GM19023 (cell line): ENCODE measurements around the gene DIPK1A.

ENCODE experiments used
- ATAC-seq: cut with Tn5 transposase; IDR thresholded peaks from one replicate; pipeline ENCODE4 v1.9.1; 2021; ENCODE audit warnings: mild to moderate bottlenecking, moderate library complexity; ENCODE audit not compliant: unreplicated experiment

Gene DIPK1A

DNA sequence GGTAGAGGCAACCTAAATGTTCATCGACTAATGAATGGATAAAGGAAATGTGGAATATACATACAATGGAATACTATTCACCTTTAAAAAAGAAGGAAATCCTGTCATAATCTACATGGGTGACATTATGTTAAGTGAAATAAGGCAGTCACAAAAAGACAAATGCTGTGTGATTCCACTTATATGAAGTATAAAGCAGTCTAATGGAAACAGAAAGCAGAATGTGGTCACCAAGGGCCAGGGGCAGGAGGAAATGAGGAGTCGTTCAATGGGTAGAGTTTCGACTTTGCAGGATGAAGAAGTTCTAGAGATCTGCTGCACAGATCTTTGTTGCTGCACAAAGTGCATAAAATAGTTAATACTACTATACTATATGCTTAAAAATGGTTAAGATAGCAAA lies 7.8 kb downstream of the DIPK1A start:
- ATAC-seq: peak; percentile 60

DNA sequence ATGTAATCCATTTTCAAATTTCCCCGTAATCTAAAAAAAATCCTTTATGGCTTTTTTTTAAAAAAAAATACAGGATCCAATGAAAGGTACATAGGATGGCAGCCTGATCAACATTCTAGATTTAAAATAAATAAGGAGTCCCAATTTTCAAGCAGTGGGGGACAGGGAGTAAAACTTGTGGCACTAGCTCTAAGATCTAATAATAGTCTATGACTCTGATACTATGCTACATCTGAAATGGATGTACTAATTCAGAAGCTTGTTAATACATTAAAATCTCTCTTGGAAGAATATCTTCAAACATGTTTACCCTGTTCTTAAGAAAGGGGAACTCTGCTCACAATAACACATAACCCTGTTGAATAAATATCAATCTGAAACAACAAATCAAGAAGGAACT lies 8.5 kb downstream of the DIPK1A start:
- ATAC-seq: no peak

DNA sequence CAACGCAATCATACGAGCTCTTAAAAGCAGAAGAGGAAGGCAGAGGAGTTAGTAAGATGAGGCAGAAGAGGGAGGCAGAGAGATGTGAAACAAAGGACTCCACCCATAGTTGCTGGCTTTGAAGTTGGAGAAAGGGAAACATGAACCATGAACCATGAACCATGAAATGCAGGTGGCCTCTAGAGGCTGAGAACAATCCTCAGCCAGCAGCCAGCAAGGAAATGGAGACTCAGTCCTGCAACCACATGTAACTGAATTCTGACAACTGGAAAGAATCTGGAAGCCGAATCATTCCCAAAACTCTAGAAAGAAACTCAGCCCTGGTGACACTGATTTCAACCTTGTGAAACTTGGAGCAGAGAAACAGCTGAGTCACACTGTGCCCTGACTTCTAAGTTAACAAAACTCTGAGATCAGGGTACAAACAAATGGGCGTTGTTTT lies 10.1 kb downstream of the DIPK1A start:
- peak; percentile 75 for ATAC-seq

DNA sequence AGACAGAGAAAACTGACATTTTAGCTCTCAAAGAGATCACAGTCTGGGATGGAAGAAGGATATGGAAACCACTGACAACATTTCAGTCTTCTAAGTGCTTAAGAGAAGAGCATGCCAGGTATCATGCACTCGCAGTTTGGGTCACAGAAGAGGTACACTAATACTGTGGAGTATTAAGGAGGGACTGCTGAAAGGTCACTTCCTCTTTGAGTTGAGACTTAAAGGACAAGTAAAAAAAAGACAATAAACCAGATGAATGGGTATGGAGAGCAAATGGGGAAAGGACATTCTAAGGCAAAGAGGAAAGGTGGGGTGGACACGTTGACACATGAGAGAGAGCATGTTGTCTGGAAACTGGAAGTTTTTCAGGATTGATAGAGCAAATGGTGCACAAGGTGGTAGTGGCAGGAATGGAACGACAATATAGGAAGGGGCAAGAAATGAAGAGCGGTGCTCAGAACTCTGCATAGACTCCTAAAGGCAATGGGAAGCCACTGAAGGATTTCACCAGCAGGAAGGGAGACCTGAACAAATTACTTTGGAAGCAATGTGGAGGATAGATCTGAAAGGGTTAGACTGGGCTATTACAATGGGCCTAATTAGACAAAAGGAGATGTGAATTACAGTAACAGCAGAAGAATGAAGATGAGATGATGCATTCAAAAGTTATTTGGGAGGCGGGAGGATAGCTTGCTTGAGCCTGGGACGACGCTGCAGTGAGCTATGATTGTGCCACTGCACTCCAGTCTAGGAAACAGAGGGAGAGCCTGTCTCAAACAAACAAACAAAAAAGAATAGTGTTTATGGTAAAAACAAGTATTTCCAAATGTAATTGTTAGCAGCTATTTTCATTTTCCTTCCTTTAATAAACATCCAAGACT lies 11.1 kb downstream of the DIPK1A start:
- no peak for ATAC-seq

DNA sequence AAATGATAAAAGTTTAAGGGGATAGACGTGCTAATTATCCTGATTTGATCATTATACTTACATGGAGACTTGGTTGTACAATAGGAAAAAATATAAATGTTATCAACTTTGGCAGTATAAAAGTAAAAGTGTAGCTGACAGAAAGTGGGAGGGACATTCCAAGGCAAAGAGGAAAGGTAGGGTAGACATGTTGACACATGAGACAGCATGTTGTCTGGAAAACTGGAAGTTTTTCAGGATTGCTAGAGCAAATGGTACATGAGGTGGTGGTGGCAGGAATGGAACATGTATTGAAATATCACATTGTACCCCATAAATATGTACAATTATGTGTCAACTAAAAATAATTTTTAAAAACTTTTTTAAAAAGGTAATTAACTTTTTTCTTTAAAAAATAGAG lies 13.2 kb downstream of the DIPK1A start:
- ATAC-seq: no peak

DNA sequence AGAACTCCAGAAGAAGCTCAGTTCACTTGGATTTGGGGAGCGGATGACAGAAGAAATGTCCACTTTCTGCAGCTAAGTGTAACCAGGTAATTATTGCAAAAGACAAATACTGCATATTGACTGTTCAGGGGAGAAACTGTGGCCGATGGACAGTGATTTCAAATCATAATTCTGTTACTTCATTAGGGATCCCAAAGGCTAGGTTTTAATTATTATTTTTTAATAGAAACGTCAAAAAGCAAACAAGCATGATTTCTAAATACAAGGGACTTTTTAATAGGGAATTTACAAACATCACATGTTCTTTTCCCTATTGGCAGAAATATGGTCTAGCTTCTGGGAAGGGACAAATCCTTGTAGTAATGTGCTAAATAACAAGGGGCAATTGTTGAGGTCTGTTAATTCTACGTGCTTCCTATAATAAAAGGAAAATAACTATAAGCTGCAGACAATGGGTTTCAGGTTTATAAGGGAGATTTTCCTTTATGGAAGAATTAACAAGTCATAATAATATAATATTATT lies 15.5 kb downstream of the DIPK1A start:
- no peak for ATAC-seq

DNA sequence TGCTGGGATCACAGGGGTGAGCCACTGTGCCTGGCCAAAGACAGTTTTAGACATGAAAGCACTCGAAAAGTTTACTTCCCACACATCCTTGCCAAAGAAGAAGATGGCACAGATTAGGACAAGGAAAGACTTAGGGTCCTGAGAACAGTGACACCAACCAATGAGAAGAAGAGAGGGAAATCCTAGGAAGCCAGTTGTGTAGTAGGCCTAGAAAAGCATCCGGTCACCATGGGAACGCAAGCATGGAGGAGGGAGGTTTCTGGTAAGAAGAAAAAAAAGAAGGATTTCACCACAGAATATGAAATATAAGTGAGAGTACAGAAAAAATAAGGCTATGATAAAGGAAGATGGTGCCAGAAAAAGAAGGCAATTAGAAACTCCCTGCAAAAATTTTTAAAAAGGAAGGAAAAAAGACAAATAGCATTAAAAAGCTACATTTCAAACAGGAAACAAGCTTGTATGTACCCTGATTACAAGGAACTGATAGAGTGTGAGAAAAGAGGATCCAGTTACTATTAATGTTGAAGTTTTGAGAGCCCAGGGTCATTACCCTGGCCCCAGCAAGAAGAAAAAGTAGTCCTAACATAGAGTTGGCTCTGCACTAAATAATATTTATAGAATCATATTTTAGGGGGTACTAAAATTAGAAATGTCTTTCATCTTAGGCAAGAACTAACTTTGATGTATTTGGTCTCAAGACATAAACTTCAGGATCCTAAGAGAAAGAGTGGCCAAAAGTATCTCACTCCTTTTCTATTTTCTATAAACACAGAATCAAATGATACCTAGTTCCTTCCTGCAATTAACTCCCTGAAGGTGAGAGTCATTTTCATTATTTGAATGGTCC lies 16.1 kb downstream of the DIPK1A start:
- no peak for ATAC-seq

DNA sequence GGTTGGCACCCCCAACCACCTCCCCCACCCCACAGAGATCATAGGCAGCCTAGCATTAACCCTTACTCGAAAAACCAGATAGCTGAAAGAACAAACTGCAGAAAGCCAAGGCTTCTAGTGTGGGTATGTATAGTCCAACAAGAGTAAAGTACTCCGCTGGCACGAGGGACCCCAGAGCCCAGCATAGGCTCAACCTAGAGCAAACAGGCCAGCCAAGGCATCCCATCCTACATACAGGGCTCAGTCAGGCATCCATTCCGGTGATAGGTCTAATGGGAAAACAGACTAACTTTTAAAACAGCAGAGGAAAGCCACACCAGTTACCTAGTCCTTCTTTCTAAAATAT lies 17.8 kb downstream of the DIPK1A start:
- ATAC-seq: no peak

DNA sequence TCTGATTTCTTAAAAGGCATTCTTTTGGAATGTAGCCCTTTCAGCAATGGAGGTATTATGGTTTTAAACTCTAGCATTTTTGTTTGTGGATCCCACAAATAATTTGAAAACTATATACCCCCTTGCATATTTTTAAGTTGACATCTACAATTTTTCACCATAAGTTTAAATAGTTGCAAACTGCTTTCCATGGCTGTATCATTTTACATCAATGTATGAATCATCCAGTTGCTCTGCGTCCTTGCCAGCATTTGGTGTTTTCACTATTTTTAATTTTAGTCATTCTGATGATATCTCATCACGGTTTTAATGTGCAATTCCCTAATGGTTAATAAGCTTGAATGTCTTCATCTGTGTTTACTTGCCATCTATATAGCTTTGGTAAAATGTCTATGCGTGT lies 20.7 kb downstream of the DIPK1A start:
- ATAC-seq: no peak

DNA sequence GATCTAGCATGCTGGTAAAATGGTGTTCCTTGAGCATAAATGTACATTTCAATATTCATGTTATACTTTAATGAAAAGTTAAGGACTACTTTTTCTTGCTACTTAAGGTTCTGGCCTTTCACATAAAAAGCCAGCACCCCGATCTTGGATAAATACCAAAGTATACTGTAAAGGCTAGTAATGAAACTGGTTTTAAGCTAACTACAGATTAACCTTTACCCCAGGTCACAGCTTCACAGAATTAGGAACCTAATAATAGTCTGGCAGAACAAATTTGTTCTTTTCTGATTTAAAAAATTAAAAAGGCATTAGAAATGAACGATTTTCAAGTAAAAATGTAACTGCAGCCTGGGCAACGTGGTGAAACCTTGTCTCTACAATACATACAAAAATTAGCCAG lies 23.5 kb downstream of the DIPK1A start:
- no peak for ATAC-seq

DNA sequence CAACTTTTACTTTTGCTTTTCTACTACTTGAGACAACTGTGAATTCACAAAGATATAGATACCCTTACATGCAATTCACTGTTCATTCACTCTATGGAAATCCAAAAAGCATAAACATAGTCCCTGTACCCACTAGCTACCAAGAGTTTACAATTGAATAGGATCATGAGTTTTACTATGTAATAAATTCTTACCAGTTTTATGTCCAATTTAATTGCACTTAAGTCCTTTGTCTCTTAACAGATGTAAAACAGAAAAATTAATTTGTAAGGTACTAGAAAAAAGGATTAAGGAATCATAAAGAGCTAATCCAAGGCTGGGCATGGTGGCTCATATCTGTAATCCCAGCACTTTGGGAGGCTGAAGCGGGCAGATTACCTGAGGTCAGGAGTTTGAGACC lies 24.4 kb downstream of the DIPK1A start:
- no peak for ATAC-seq

DNA sequence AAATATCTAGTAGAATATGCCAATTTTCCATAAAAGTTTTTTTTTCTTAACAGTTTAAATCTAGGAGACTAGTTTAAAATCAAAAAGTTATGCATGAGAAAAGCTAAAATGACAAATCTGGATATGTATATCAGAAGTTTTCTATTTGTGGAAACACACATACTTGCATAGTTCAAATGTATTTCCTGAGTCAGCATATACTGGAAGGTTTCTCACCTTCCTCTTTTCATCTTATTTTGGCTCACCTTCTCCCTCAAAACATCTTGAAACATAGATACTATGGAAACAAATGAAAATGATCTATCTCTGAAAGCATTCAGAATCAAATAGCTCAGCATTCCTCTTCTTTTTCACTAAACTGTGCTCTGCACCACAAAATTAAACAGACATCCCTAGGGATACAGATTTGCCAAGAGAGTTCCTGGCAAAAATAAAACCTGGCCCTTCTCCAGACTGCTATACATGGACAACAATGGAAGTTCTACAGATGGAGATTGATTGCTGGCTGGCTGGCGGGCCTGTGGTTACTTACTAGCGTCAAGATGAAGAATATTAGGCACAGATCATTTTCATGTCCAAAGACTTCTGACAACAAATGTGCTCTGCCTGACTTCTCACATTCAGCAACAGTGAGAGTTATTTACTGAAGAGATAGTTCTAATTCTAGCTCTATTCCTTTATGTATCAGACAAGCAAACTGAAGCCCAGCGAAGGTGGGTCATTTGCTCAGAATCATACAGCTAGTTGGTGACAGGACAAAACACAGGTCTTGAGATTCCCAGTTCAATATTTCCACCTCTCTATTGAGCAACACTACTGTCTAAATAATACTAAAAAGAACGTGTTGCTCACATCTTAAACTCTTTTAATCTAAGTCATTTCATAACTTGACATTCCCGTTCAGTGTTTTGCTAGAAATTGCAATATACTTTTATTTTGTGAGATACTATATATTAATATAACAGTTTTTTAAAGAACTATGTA lies 26.6 kb downstream of the DIPK1A start:
- no peak for ATAC-seq

DNA sequence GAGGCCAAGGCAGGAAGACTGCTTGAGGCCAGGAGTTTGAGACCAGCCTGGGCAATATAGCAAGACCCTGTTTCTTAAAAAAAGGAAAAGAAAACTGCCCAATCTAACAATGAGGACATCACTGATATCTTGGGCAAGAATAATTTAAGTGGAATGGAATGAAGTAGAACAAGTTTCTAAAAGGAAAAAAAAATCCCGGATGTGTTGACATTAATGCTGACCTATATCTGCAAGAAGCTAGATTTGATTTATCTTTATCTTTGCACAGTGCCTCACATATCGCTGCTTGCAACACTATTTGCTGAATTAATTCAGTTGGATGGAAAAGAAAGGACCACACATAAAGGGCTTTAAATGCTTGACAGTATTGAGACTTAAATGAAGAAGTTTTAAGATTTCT lies 27.8 kb downstream of the DIPK1A start:
- no peak for ATAC-seq

DNA sequence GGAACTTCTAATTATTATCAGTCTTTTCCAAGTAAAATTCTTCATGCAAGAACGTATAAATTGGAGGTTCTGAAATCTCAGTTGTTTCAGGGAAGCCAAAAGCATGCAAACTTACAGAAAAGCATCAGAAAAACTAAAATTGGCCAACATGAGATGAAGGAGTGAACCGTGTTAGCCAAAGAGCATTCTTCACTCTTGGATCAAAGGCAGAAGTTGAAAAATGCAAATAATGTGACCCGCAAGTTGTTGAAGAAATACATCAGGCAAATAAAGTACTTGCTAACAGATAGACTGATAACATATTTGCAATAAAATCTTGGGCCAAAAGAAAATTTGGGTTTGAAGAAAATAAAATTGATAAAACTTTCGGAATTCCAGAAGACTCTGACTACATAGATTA lies 29.6 kb downstream of the DIPK1A start:
- ATAC-seq: no peak

DNA sequence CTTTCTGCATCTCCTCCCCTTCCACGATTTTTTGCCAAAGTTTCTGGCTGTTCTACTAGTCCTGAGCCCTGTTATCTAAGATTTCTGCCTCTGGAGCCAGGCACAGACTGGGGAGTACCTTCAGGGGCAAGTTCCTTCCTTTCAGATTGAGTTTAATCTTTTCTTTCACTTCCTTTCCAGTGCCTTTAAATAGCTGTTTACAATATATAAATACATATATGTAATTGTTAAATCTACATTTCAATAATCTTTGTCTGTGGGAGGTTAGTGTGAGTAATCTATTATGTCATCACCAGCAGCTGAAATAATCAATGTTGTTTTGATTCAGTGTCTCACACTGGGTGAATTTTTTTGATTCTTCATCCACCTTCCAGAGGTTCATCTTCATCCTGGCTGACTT lies 31.8 kb downstream of the DIPK1A start:
- ATAC-seq: no peak

DNA sequence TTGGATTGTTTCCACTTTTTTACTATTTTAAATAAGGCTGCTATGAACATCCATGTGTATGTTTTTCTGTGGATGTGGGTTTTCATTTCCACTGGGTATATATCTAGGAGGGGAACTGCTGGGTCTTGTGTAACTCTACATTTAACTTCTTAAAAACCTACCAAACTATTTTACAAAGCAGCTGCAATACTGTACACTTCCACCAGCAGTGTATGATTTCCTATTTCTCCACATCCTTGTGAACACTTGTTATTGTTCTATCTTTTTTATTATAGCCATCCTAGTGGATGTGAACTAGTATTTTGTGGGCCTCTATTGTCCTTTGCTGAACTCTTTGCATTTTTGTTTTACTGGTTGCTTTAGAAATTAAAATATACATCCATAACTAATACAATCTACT lies 33.4 kb downstream of the DIPK1A start:
- no peak for ATAC-seq

DNA sequence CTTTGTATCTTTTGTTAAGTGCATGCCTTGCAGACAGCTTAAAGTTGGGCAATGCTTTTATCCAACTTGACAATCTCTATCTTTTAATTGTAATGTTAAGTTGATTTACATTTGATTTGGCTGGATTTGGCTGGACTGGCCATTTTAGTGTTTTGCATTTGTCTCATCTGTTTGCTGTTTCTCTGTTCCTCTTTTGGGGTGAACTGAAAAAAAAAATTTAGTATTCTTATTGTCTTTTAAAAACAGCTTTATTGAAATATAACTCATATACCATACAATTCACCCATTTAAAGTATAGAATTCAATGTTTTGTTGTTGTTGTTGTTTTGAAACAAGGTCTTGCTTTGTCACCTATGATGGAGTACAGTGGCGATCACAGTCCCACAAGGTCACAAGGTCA lies 34.4 kb downstream of the DIPK1A start:
- ATAC-seq: no peak

DNA sequence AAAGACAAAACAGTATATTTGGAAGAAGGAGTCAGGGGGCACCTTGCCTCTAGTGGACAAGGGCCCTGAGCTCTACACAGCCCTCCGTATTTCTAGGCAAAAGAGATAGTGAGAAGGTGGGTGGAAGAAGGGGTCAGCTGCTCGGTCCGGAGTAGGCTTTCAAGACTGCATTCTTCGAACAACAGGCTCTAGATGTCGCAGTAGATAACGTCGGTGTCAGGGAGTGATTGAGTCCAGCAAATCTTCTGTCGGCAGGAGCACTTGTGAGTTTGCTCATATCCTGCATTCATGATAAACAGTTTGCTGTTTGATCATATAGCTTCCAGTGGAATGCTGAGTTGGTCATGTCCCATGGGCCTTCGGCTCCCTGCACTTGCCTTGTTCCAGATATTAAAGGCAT lies 36.8 kb downstream of the DIPK1A start:
- no peak for ATAC-seq

DNA sequence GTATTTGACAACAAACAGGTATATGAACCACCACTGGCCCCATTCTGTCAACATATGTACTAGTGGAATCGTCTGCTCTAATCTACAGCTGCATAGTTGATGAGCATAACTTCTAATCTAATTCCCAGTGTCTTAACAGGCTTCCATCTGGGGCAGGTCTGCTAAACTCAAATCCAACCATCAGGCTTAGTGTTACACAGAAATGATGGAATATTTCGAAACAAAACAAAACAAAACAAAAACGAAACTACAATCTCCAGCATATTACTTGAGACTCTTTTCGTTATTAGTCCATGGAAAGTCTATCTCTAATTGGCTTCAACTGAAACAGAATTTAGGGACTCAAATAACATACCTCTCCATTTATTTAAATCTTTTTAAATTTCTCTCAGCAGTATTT lies 37.6 kb downstream of the DIPK1A start:
- ATAC-seq: no peak

DNA sequence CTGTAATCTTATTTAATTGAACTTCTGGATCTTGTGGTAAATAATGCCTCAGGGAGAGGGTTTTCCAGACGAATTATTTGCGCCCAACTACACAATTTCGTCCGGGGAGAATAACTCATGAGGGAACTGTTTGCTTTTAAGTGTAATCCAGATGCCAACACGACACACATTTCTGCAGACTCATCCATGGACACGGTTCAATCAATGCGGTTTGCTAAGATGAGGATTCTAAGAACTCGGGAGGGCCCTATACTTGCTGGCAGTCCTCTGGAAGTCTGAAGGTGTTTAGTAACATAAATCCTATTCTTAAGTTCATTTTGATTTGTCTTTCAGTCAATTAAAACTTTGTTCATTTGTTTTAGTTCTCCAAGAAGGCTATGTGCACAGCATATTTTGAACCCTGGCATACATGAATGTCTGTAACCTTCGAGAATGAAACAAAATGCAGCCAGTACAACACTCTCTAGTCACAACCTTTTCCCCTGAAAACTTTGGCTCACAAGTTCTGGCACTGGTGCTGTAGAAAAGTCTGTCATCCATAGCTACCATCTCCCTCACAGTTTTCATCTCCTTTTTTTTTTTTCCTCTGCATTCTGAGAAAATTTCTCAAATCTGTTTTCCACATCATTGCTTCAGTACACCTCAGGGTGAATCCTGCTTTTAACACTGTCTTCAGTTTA lies 38.8 kb downstream of the DIPK1A start:
- ATAC-seq: no peak
